HG02571 (cell line): Measurements from ENCODE around the gene FKBP1A.

ENCODE experiments used
- ATAC-seq: cut with Tn5 transposase; IDR thresholded peaks from one replicate; pipeline ENCODE4 v1.9.1; 2021; ENCODE audit warnings: mild to moderate bottlenecking, moderate library complexity; ENCODE audit not compliant: unreplicated experiment

Gene FKBP1A

DNA sequence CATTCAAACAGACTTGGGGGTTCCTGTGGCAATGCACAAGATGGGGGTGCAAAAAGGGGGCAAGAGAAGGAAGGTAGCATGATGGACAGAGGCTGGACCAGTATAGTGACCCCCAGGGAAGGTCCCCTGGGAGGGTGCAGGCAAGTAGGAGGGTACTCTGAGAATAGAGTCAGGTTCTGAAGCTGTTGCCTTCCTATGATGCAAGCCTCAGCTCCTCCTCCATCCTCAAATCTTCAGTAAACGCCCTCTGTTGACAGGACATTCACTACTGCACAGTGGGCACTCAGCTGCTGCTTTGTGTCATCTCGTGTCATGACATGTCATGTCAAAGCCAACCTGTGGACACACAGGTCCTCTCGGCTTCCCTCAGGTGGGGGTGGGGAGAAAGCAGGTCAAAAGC, 58.1 kb downstream of the FKBP1A start:
- no peak for ATAC-seq

DNA sequence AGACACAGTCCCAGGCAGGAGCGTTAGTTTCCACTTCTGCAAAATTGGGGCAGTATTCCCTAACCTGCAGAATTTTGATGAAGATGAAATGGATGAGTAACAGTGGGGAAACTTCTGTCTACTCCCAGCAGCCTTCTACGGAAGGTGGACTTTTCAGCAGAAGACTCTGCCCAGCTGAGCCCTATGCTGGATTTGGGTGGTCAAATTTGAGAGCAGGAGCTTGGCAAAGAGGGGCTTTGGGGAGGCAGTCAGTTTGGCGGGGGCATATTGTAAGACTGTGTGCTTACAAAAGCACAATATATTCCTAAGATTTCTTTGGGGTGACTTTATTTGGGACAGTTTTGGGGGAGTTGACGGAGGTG, 58.5 kb downstream of the FKBP1A start:
- ATAC-seq: no peak

DNA sequence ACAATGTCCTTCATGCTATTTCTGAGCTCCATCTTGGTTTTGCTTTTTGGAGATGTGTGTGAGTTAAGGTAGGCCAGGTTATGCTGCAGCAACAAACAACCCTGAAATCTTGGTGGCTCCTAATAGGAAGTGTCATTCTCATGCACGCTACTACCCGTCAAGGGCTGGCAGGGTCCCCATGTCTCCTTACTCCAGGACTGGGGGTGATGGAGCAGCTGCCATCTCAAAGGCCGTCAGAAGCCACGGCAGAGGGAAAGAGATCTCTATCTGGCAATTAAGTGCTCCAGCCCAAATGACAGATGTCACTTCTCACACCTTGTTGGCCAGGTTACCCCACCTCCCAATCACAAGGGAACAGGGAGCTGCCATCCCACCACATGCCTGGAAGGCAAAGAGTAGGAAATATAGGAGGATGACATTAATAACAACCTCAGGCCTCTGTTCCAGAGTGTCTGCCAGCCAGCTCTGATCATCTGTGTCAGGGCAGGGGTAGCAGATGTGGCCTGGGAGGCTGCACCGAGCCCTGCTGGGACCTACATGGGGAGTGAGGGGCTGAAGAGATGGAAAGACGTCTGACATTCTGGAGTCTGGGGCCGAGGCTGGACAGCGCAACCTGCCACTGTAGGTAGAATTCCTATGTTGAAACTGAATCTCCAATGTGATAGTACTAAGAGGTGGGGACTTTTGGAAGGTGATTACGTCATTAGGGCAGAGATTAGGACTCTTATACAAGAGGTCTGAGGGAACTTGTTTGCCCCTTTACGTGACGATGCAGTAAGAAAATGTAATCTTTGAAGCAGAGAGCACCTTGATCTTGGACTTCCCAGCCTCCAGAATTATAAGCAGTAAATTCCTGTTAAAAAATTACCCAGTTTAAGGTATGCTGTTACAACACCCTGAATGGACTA, 59.1 kb downstream of the FKBP1A start:
- no peak for ATAC-seq

DNA sequence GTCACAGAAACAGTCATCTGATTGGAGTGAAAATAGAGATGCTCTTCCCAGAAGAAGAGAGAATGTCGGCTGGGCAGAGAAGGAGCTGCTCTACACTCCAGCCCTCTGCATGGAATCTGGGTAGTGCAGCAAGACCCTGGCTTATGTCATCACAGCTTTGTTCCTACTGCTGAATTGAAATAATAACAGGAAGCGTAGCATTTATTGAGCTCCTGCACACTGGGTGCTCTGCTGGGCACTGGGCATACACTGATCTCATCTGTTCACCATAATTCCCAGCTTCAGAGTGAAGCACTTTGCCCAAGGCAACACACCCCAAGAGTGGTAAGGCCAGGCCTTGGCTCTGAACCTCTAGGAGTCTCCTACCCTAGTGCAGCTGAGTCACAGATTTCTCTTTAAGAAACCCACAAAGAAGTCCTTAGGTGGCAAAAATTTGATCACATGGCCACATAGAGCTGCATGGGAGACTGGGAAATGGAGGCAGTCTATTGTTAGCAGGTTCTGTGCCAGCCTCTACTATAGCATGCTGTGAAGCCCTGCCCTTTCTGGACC, 60.0 kb downstream of the FKBP1A start:
- ATAC-seq: no peak

DNA sequence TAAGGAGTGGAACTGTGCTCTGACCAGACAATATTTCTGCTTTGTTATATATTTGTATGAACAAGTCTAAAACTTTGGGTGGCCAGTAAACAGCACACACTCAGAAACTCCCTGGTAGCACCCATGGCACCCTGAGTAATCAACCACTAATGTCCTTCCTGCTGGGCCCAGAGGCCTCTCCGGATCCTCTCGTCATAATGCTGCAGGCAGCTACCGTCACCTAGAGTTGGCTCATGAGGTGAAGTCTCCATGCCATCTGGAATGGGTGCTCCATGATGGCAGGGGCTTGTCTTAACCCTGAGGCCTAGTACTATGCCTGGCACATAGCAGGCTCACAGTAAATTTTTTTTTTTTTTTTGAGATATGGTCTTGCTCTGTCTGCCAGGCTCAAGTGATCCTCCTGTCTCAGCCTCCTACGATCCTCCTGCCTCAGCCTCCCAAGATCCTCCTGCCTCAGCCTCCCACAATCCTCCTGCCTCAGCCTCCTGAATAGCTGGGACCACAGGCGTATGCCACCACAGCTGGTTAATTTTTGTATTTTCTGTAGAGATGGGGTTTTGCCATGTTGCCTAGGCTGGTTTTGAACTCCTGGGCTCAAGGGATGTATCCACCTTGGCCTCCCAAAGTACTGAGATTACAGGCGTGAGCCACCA, 60.9 kb downstream of the FKBP1A start:
- ATAC-seq: no peak

- ATAC-seq: no peak
These were observed 61.8 kb downstream of the FKBP1A start for GRCh38 chr20:1331101-1331500.

GRCh38 chr20:1330075-1330830, 62.6 kb downstream of the FKBP1A start:
- ATAC-seq: no peak

- ATAC-seq: no peak
These were observed 64.0 kb downstream of the FKBP1A start, which contains the start of gene SDCBP2 for GRCh38 chr20:1328680-1329330. Gene SDCBP2, minus strand, starts transcription at chr20:1329139. Its CDS starts 8,723 bp downstream, at chr20:1320416.

DNA sequence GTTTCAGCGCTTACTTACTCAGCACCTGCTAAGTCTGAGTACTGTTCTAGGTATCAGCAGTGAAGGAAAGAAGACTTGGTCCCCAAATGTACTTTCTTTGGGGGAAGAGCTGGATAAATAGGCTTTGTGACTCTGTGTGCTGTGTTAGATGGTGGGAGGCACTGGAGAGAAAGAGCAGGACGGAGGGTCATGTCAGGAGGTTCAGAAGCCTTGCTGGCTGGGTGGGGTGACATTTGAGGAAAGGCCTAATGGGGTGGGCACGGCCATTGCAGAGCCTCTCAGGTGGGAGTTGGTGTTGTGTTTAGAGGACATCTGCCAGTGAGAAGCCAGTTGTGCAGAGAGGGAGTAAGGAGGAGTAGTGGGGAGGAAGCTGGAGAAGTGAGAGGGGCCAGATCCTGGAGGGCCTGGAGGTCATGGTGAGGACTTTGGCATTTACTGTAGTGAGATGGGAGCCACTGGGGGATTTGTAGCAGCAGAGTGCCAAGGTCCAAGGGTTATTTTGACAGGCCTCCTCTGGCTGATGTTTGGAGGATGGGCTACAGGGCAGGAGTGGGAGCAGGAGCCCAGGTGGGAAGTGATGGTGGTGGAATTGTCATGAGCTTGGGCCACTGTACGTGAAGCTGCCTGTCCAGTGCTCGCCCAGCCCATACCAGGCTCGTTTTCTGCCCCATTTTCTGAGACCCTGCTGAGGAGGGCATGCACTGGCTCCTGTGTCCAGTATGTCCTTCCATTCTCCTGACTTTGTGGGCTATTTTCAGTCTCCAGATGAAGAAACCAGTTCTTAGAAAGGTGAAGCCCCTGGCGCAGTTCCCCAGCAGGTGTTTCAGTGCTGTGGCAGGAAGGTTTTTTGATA, 64.8 kb downstream of the FKBP1A start:
- ATAC-seq: no peak

GRCh38 chr20:1327241-1327653, 65.6 kb downstream of the FKBP1A start:
- ATAC-seq: no peak

DNA sequence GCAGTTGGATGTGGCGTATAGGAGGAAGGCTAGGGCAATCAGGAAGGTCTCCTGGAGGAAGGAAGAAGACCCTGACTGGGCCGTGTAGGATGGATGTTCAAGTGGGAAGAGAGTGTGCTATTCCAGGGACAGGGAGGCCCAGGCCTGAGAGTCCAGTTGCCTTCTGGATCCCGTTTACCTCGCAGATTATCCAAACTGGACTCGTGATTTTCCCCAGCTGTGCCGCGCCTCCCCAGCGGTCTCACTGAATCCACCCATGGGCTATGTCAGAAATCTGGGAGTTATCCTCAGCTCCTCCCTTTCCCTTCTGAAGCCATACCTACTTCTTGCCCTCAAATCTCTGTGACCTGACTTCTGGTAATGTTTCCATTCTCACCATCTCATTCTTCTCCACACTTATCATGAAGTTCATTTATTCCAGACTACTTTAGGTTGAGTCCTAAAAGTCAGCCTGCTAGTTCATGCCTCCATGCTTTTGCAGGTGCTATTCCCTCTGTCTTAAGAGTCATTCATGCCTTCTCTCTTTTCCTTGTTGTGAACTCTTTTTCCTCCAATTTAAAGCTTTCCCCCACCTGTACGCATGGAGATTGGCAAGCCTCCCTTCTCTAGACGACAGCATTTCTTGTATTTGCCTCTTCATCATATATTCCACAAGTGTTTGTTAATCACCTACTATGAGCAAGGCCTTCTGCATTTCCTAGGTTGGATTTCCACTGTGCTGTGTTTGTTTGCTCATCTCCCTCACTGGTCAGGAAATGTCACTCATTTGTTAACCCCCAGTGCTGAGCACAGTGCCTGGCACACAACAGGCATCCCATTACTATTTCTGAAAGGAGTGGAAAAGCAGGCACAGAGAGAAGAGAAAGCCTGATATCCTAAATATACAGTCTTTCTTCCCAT, 66.6 kb downstream of the FKBP1A start:
- no peak for ATAC-seq

- peak; percentile 86 for ATAC-seq
These were observed 67.5 kb downstream of the FKBP1A start for GRCh38 chr20:1325173-1326030.

DNA sequence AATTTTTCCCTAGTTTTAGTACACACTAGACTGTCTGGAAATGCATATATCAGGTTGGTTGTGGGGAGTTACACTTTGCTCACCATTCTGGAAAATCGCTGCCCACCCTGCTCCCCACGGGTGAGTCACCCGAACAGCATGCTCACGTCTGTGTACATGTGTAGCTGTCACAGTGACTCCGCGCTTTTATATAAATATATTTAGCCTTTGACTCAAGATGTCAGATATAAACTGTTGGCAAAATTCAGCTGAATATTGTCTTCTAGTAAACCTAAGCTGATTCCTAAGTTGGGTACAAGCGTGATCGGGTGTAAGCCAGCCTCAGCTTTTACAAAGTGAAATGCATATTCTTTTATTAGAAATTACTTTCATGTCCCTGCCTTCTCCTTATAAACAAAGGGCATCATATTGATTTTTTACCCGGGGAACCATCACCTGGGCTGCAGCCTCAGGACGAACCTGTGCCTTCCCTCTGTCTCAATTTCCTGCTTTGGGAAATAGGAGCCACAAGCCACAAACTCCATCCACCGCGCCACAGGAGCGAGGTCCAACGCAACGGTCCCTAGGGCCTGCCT, 68.2 kb downstream of the FKBP1A start:
- ATAC-seq: no peak

DNA sequence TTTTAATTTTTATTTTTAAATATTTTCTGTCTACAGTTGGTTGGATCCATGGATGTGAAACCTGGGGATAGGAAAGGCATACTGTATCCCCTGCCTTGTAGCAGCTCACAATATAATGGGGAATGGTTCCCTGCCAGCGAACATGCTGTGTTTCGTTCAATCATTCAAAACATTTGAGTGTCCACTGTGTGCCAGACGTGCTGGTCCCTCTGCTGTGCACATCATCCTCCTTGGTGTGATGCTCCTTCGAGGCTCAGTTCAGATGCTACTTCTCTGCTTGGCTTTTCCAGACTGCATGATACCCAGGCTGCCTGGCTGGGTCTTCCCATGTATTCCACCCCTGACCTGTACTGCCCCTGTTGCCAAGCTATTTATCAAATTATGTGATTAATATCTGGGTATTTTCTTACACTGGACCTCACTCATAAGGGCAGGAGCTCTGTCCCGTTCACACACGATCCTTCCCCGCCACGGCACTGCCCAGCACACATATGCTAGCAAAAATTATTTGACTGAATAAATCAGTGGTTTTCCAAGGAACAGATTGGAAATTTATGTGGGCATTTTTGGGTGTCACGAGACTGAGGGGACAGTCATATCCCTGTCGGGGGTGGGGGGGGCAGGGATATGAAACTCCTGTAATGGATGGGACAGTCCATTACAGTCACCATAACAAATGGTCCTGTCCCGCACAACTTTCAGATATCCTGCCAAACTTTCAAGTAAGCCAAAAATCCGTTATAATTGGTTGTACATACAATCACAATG, 68.8 kb downstream of the FKBP1A start:
- no peak for ATAC-seq

GRCh38 chr20:1323256-1323655, 69.6 kb downstream of the FKBP1A start:
- no peak for ATAC-seq

DNA sequence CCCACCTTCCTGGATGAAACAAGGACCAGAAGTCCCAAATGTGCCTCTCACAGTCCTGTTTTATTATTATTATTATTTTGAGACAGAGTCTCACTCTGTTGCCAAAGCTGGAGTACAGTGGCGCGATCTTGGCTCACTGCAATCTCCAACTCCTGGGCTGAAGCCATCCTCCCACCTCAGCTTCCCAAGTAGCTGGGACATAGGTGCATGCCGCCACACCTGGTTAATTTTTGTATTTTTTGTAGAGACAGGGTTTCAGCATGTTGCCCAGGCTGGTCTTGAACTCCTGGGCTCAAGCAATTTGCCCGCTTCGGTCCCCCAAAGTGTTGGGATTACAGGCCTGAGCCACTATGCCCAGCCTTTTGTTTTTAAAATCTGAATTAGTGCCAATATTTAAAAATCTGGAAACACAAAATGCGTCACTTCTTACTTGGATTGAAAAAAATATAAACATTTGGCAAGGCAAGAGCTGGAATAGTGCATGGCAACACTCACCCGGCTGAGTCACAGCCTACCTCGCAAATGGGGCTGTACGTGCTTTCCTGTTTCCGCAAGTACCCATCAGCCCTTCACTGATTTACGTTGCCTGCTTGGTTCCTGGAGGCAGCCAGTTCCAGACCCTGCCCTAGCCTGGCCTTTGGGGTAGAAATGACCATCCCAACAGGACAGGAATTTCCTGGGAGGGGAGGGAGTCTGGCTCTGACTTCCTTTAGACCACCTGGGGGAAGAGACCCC, 70.2 kb downstream of the FKBP1A start:
- no peak for ATAC-seq
